Measurements from ENCODE around the gene SLC16A11.
"Not testable (repeated sequence)": the region's sequence is repeated elsewhere in the genome, so short reads cannot be mapped to it uniquely, and the experiment has no call there.

SLC16A11 gene

GRCh38 chr17:7004398-7005253 is 39.3 kb downstream of the SLC16A11 start:
- DNase-seq: no peak

GRCh38 chr17:7003745-7004144 is 40.1 kb downstream of the SLC16A11 start:
- DNase-seq: no peak

- no peak for DNase-seq
Observed at GRCh38 chr17:7002288-7003047, 41.4 kb downstream of the SLC16A11 start.

GRCh38 chr17:7001318-7001961 is 42.5 kb downstream of the SLC16A11 start:
- DNase-seq: no peak

- DNase-seq: no peak
Observed at GRCh38 chr17:6998855-6999508, 44.9 kb downstream of the SLC16A11 start.

DNA sequence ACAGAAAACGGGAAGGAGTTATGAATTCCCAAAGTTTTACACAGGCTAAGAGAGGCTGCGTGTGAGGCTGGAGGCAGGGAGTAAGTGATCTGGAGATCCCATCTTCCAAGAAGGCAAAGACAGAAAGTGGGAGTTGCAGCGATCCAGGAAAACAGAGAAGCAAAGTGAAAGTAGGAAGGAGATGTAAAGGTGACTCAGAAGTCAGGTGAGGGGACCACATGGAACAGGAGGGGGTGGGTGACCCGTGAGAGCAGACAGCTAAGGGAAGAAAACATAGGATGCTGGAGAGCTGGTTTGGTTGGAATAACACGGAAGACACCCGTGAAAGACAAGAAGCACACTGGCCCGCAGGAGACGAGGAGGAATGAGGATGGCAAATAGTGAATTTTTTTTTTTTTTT is 46.7 kb downstream of the SLC16A11 start:
- DNase-seq: no peak

DNA sequence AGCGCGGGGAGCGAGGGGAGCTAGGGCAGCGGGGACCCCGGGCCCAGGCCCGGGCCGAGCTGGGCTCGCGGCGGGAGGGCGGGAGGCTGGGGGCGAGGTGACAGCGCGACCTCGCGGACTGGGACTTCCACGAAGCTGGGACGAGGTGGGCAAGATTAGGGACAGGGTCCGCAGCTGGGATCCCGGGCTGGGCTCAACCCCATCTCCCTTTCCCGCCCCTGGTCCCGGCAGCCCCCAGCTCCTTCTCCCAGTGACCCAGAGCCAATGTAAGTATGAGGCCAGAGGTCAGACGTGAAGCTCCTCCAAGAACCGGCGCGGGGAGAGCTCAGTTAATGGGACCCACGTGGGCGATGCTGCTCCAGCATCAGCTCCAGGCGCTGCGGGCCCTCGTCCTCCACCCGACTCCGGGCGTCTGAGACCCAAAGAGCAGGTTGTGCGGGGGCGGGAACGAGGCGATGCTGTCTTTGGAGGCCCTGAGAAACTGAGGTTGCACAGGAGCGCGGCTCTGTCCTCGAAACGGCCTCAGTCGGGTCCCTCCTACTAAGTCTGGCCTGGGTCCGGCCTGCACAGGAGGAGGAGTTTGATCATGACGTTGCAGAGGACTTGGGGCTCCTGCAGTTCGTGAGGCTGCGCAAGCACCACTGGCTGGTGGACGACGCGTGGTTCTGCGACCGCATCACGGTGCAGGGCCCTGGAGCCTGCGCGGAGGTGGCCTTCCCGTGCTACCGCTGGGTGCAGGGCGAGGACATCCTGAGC is 47.5 kb downstream of the SLC16A11 start:
- DNase-seq: no peak

- DNase-seq: no peak
Observed at GRCh38 chr17:6995500-6996255, 48.2 kb downstream of the SLC16A11 start, which contains the start of gene ALOX12. ALOX12 (plus strand) TSS chr17:6996049; CDS start chr17:6996118, 69 bp downstream.

DNA sequence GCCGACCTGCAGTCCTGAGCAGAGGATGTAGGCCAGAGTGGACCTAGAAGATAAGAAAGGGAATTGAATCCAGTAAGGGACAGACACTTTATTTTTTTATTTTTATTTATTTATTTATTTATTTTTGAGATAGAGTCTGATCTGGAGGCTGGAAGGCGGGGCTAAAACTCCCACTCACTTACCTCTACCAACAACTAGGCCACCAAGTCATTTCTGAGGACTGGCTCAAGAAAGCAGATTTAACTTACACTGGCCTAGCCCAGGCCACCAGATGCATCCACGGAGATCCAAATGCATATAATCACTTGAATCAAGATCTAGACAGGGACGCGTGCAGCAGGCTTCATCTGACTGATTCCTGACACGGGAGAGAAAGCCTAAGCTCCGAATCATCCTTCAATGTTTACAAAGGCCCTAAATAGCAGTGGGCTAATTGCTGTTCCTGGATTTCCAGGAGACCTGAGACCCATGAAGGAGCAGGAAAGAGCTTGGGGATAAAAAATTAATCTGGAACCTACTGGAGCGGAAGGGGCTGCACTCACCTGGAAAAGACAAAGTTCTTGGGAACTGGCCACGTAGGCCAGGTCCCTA is 49.1 kb downstream of the SLC16A11 start:
- no peak for DNase-seq

GRCh38 chr17:6994118-6994598 is 49.7 kb downstream of the SLC16A11 start:
- no peak for DNase-seq

GRCh38 chr17:6993613-6994056 is 50.3 kb downstream of the SLC16A11 start:
- not testable (repeated sequence) for DNase-seq
